GM21526 (cell line): ENCODE measurements around the gene ITPR2.
"Not testable (repeated sequence)": the region's sequence is repeated elsewhere in the genome, so short reads cannot be mapped to it uniquely, and the experiment has no call there.

Experiments
- ATAC-seq: cut with Tn5 transposase; IDR thresholded peaks from one replicate; pipeline ENCODE4 v1.9.1; 2021; ENCODE audit warnings: moderate library complexity; ENCODE audit not compliant: unreplicated experiment, low FRiP score

Gene ITPR2

DNA sequence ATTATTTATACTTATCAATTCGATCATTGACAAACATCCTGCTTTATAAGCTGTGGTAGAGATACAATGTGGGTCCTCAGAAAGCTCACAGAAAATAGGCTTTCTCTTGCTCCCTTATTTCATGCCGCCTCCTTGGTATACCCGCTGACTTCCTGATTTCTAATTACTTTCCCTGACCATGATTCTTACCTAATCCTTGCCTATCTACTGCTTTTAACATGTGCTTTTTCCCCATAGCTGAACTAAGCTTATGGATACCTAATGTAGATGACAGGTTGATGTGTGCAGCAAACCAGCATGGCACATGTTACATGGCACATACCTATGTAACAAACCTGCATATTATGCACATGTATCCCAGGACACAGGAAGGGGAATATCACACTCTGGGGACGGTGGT lies 65.1 kb downstream of the ITPR2 start:
- ATAC-seq: no peak

- ATAC-seq: no peak
These were observed 65.9 kb downstream of the ITPR2 start for GRCh38 chr12:26767116-26767515.

GRCh38 chr12:26762186-26762585 lies 70.8 kb downstream of the ITPR2 start:
- no peak for ATAC-seq

DNA sequence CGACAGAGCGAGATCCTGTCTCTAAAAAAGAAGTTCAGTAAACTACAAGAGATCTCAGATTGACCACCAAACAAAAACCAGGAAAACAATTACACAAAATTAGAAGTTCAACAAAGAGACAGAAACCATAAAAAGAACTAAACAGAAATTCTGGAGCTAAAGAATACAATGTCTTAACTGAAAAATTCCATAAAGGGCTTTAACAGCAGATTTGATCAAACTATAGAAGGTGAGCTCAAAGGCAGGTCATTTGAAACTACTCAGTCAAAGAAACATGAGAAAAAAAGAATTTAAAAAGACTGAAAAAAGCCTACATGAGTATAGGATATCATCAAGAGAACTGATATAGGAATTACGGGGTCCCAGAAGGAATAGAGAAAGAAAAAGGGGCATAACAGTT lies 71.2 kb downstream of the ITPR2 start:
- ATAC-seq: no peak

DNA sequence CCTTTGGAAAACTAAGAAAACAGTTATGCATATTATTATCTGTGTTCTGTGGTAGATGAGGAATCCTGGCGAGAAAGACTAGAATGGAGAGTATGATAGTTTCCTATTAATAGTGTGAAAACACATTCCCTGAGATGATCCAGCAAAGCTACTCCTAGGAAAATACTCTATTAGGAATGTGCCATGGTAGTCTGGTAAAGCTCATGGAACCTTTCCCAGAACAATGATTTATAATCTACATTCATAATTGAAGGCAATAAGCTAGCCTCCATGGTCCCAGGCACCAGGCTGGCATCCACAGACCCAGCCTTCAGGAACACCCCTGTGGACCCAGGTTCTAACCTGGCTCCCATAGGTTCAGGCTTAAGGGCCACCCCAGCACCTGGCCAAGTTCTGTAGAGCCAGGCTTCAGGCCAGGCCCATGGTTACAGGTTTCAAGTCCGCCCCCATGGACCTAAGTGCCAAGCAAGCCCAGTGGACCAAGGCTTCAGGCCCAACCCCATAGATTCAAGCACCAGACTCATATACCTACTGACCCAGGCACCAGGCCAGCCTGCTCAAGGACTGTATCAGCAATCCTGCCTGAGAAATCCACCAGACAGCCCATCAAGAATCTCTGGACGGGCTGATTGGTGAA lies 72.2 kb downstream of the ITPR2 start:
- ATAC-seq: no peak

- not testable (repeated sequence) for ATAC-seq
These were observed 77.6 kb downstream of the ITPR2 start for GRCh38 chr12:26755362-26755761.

- no peak for ATAC-seq
These were observed 78.8 kb downstream of the ITPR2 start for GRCh38 chr12:26754148-26754547.

DNA sequence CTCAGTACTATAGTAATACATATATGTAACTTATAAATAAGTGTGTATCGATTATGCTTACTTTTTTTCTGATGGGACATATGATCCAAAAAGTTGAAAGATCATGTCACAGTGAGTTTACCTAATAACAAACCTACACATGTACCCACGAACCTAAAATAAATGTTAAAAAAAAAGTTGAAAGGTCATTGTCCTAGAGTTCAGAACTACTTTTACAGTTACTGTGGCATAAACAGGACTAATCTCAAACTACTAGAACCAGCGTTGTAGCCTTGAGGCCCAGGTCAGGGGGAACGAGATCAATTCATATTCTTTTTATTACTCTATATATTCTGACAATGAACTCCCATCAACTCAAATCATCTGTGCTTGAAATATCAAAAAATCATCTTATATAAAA lies 81.8 kb downstream of the ITPR2 start:
- no peak for ATAC-seq

GRCh38 chr12:26750531-26751175 lies 82.3 kb downstream of the ITPR2 start:
- ATAC-seq: peak; percentile 44

DNA sequence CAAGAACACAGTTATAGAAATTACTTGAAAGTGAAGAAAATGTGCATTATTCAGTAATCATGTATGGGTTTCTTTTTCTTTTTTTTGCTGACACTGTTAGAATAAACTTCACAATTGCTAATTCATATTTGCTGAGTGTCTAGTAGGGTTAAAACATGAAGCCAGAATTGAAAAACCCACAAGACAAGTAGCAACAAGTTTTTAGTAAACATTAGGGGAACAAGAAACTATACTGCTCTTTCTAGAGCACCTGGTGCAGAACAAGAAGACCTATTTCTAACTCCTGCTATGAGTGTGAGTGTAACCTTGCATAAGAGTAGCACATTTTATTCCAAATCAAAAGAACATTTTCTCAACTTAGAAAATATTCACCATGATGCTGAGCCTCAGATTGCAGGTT lies 83.2 kb downstream of the ITPR2 start:
- peak; percentile 82 for ATAC-seq

DNA sequence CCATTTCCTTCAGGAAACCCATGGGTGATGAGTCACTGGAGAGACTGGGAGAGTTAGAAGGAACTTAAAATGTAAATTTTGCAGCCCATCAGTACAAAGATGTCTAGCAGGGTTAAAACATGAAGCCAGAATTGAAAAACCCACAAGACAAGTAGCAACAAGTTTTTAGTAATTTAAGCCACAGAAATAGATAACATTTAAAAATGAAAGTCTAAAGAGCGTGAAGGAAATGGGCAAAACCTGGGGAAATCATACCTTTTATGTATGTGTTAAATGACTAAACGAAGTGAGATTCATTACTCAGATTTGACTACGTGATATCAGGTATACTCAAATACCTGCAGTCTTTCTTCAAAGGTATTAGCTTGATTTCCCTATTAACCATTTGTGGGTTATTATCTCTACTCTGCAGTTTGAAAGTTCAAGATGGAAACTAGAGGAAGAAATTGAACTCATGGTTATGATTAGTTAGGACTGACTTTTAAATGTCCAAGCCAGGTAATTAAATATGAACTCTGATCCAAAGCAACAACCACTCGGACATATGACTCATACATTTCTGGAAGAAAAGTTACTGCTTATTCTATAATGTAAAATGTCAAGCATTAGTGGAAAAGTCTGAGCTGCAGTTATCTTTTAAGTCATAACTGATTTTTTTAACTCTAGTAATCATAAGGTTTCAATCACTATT lies 84.1 kb downstream of the ITPR2 start:
- no peak for ATAC-seq

GRCh38 chr12:26748412-26748740 lies 84.6 kb downstream of the ITPR2 start:
- no peak for ATAC-seq

DNA sequence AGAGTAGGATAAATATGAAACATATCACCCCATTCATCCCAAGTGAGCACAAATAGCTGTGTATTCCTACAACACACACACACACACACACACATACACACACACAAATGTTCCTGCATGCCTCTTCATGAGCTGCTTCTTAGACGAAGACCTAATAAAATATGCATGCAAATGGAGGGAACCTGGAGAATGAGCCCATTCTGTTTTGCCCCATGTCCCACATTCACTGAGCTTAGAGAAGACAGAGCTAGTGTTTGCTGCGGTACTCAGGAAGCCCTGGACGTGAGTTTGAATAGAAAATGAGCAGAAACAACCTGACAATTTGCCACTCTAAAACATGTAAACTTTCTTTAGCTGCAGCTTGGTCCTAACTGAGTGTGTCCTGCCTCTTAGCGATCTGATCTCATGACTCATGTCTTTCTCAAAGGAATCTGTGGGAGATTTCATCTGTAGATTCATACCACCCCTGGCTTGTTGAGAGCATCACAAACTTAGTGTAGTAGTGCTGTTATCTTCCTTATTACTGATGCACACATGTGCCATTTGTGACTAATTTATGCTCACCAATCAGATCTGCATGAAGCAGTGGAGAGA lies 86.8 kb downstream of the ITPR2 start:
- ATAC-seq: no peak

GRCh38 chr12:26744697-26745440 lies 88.1 kb downstream of the ITPR2 start:
- ATAC-seq: no peak

GRCh38 chr12:26744042-26744626 lies 88.9 kb downstream of the ITPR2 start:
- no peak for ATAC-seq

GRCh38 chr12:26741584-26742227 lies 91.3 kb downstream of the ITPR2 start:
- ATAC-seq: no peak

DNA sequence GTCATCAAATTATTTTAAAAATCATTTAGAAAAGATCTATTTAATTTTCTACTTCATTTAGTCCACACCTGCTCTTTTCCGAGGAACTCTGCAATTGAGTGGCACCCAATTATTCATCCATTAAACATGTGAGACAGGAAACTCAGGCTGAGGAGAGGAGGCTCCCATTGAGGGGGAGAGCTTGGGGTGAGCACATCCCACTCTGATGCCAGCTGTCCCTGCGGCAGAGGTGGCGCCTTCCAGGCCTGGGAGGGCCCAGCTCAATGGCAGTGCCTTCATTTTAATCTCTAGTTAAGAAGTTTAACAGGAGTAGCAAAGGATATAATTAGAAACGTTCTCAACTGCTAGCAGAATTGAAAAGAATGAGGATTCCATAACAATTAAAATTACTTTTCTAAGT lies 92.0 kb downstream of the ITPR2 start:
- no peak for ATAC-seq

GRCh38 chr12:26740348-26740747 lies 92.6 kb downstream of the ITPR2 start:
- no peak for ATAC-seq

DNA sequence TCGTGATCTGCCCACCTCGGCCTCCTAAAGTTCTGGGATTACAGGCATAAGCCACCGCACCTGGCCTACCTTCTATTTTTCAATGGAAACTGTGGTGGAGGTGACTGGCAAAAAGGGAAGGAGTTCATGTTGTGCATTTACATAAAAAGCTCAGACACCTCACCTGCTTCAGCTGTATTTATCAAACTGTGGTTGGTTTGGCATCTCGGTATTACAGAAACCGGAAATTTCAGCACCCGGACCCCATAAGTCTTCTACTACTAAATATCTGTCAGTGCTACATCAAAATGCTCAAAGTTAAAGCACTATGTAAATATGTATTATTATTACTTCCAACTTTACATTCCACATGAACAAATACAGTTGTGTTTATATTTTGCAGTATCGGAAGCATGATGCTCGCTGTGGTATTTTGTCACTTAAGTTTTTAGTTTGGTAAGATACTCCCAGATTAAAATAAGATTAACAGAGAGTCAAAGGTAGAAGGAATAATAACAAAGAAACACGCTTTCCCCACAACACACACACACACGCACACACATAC lies 95.4 kb downstream of the ITPR2 start:
- ATAC-seq: no peak
